Diencephalon (tissue), 1 donor: ENCODE measurements around the gene TBC1D9B. TPM values are rescaled to one million over a fixed set of nuclear protein-coding genes. Genes with fewer than 3 reads are reported as not detected.

Experiments
- small RNA-seq: library from RNA; depleted of rRNA; stranded (forward); fragments of <200 nt; gene quantifications from one replicate; pipeline ENCODE3, GENCODE V24; 2014
- total RNA-seq: library from RNA; depleted of rRNA; stranded (reverse); fragments of >200 nt; gene quantifications from one replicate; pipeline ENCODE4 v1.2.3, GENCODE V29; 2014

The TBC1D9B gene
- total RNA-seq, result 52.6 TPM

GRCh38 chr5:179907556-179908324 lies at the start of gene TBC1D9B:
Gene TBC1D9B (minus strand): TSS chr5:179907897. CDS start chr5:179907821, 76 bp downstream.

GRCh38 chr5:179858586-179859427 lies 48.9 kb downstream of the TBC1D9B start, which contains the start of gene MRNIP:
Gene MRNIP (minus strand): TSS chr5:179858817. CDS start chr5:179858796, 21 bp downstream.

GRCh38 chr5:179820483-179821297 lies 87.0 kb downstream of the TBC1D9B start, which contains the start of gene SQSTM1:
Gene SQSTM1 (plus strand): TSS chr5:179820905. CDS start chr5:179820937, 32 bp downstream.

Small RNA genes within 50 kb of the gene (small RNA-seq; reads per million reads assigned to genes)
- gene RF00019, result not detected

Other genes with a start within 250 kb of the TBC1D9B start
- 0.46 TPM for gene CBY3, start 226.9 kb downstream of the TBC1D9B start, total RNA-seq
- 474 TPM for gene CANX, start 208.9 kb downstream of the TBC1D9B start, total RNA-seq
- gene MAML1, start 175.1 kb downstream of the TBC1D9B start, total RNA-seq, result 9.9 TPM
- 2.1 TPM for gene LTC4S, start 113.9 kb downstream of the TBC1D9B start, total RNA-seq
- gene MGAT4B, start 101.0 kb downstream of the TBC1D9B start, total RNA-seq, result 89.7 TPM
- 63.9 TPM for gene SQSTM1, start 87.0 kb downstream of the TBC1D9B start, total RNA-seq
- gene MRNIP, start 49.1 kb downstream of the TBC1D9B start, total RNA-seq, result 29.3 TPM
- 69.0 TPM for gene RNF130, start 163.9 kb upstream of the TBC1D9B start, total RNA-seq